ENCODE measurements around the gene NEK1. TPM values are rescaled to one million over a fixed set of nuclear protein-coding genes. Genes with fewer than 3 reads are reported as not detected.

Gene NEK1
- total and polyA plus RNA-seq, 2 donors (not counting 1 experiment from before 2014, with no cell fraction given) = 3.3 to 21.4 TPM

GRCh38 chr4:169383724-169384123, 228.7 kb downstream of the NEK1 start:
- Histone ChIP-seq H3K9ac (ENCODE audit: low read length) (no peak overlapping the region), H2AFZ (ENCODE audit: insufficient read depth, low read depth, low read length, poor library complexity, severe bottlenecking) (no peak overlapping the region), H3K4me3 (ENCODE audit: control extremely low read depth in 1 of 5, extremely low read depth in 1 of 5, insufficient read depth in 1 of 5, low read depth in 2 of 5, low read length in 4 of 5) (no peak overlapping the region), H3K36me3 (replicated peaks in 1 of 2; ENCODE audit: control extremely low read depth in 1 of 2, control insufficient read depth in 1 of 2, extremely low read depth in 1 of 2, insufficient read depth in 2 of 2, low read length in 1 of 2) (no peaks in the 10 kb centered on the region), H4K20me1 (ENCODE audit: control insufficient read depth, insufficient read depth, low read length, poor library complexity, severe bottlenecking) (no peaks in the 10 kb centered on the region), H3K27ac (ENCODE audit: low read length in 2 of 2) (no peak overlapping the region), H3K27me3 (replicated peaks in 1 of 4; ENCODE audit: control extremely low read depth in 1 of 4, control insufficient read depth in 3 of 4, insufficient read depth in 4 of 4, low read length in 3 of 4) (no peaks in the 10 kb centered on the region), H3K4me2 (replicated peaks; ENCODE audit: low read depth, low read length, poor library complexity, severe bottlenecking) (no peak overlapping the region), H3K9me3 (ENCODE audit: control extremely low read depth in 1 of 3, control insufficient read depth in 2 of 3, insufficient read depth in 1 of 3, low read length in 2 of 3) (peaks cover 0 to 10% (median under 1%) of the 10 kb centered on the region in 3 donors), H3K4me1 (ENCODE audit: control insufficient read depth in 2 of 2, insufficient read depth in 2 of 2, low read length in 2 of 2) (peaks cover 10 to 11% of the 10 kb centered on the region in 2 donors), H3K79me2 (ENCODE audit: control insufficient read depth, insufficient read depth, low read length) (no peaks in the 10 kb centered on the region)
- ChIA-PET CTCF (no interaction called here), POLR2A (no interaction called here)
- Mint-ChIP-seq H3K9me3 (ENCODE audit: insufficient read depth) (peaks cover 10% of the 10 kb centered on the region), H3K27me3 (no peaks in the 10 kb centered on the region), H3K4me1 (peaks cover 21% of the 10 kb centered on the region), H3K4me3 (no peak overlapping the region), H3K27ac (no peak overlapping the region)
- WGBS (ENCODE audit: insufficient coverage) = no CpG with 5 or more reads among the region's 3 CpGs
- intact Hi-C loops (cut with micrococcal nuclease) = no loop called here
- no peak for DNase-seq
- TF ChIP-seq EZH2 (IDR thresholded peaks at IDR 0.05; ENCODE audit: borderline replicate concordance, insufficient read depth, low read depth, low read length, poor library complexity, severe bottlenecking) (no peak), CTCF (IDR thresholded peaks at IDR 0.05) (no peak)
- no peak for ATAC-seq (ENCODE audit: low read depth)

GRCh38 chr4:169379688-169380087, 232.7 kb downstream of the NEK1 start:
- ChIA-PET POLR2A (no interaction called here), CTCF (no interaction called here)
- no peaks in the 10 kb centered on the region for H3K4me1 ChIP-seq (ENCODE audit: control insufficient read depth in 2 of 2, insufficient read depth in 2 of 2, low read length in 2 of 2)
- no peaks in the 10 kb centered on the region for H3K79me2 ChIP-seq (ENCODE audit: control insufficient read depth, insufficient read depth, low read length)
- H3K36me3 ChIP-seq (replicated peaks in 1 of 2; ENCODE audit: control extremely low read depth in 1 of 2, control insufficient read depth in 1 of 2, extremely low read depth in 1 of 2, insufficient read depth in 2 of 2, low read length in 1 of 2) = no peaks in the 10 kb centered on the region
- H2AFZ ChIP-seq (ENCODE audit: insufficient read depth, low read depth, low read length, poor library complexity, severe bottlenecking) = no peak overlapping the region
- Mint-ChIP-seq H3K4me3 (no peak overlapping the region), H3K4me1 (no peaks in the 10 kb centered on the region), H3K27me3 (no peaks in the 10 kb centered on the region), H3K27ac (no peak overlapping the region), H3K9me3 (ENCODE audit: insufficient read depth) (peaks cover 13% of the 10 kb centered on the region)
- DNase-seq (no peak), ATAC-seq (ENCODE audit: low read depth) (no peak)
- H3K4me2 ChIP-seq (replicated peaks; ENCODE audit: low read depth, low read length, poor library complexity, severe bottlenecking) = no peak overlapping the region
- no peaks in the 10 kb centered on the region for H4K20me1 ChIP-seq (ENCODE audit: control insufficient read depth, insufficient read depth, low read length, poor library complexity, severe bottlenecking)
- H3K9ac ChIP-seq (ENCODE audit: low read length) = no peak overlapping the region
- H3K27ac ChIP-seq (ENCODE audit: low read length in 2 of 2) = no peak overlapping the region
- H3K27me3 ChIP-seq (replicated peaks in 1 of 4; ENCODE audit: control extremely low read depth in 1 of 4, control insufficient read depth in 3 of 4, insufficient read depth in 4 of 4, low read length in 3 of 4) = no peaks in the 10 kb centered on the region
- intact Hi-C loops (cut with micrococcal nuclease) = no loop called here
- H3K4me3 ChIP-seq (ENCODE audit: control extremely low read depth in 1 of 5, extremely low read depth in 1 of 5, insufficient read depth in 1 of 5, low read depth in 2 of 5, low read length in 4 of 5) = no peak overlapping the region
- peaks cover 6 to 30% (median 24%) of the 10 kb centered on the region in 3 donors for H3K9me3 ChIP-seq (ENCODE audit: control extremely low read depth in 1 of 3, control insufficient read depth in 2 of 3, insufficient read depth in 1 of 3, low read length in 2 of 3)
- TF ChIP-seq EZH2 (IDR thresholded peaks at IDR 0.05; ENCODE audit: borderline replicate concordance, insufficient read depth, low read depth, low read length, poor library complexity, severe bottlenecking) = no peak
- no peak for TF ChIP-seq CTCF (IDR thresholded peaks at IDR 0.05)

All from B cell (primary cell).